CD14-positive monocyte (primary cell): ENCODE data around the gene IQCN. TPM values are rescaled to one million over a fixed set of nuclear protein-coding genes. Genes with fewer than 3 reads are reported as not detected.
A peak's percentile ranks its signal among the peaks of the same experiment; 100 is the strongest.

Source experiments
- DNase-seq, 3 donors: peaks; one replicate each; pipeline ENCODE4 v3.0.0-alpha.2; 2011 to 2022
- H2AFZ ChIP-seq: 2 replicates; pipeline ENCODE4 v1.6.0; 2012; ENCODE audit warnings: mild to moderate bottlenecking, low read depth, low read length, inconsistent platforms; ENCODE audit not compliant: insufficient read depth, poor library complexity, severe bottlenecking
- H3K27ac ChIP-seq, 2 donors: 1 replicate in 1 of 2; 2 replicates in 1 of 2; pipeline ENCODE4 v1.5.1; 2012 to 2013; ENCODE audit warnings: low read length in 2 of 2, control low read depth in 1 of 2, inconsistent platforms in 1 of 2, low read depth in 1 of 2, mild to moderate bottlenecking in 1 of 2
- H3K27me3 ChIP-seq, 2 donors: one replicate each; pipeline versions ENCODE4 v1.6.0 to v1.6.1; 2011 to 2013; ENCODE audit warnings: low read length in 2 of 2; ENCODE audit not compliant: control insufficient read depth in 2 of 2, insufficient read depth in 2 of 2
- H3K36me3 ChIP-seq, 2 donors: replicated peaks in 1 of 2; 1 replicate in 1 of 2; 2 replicates in 1 of 2; pipeline versions ENCODE4 v1.5.1 to v1.6.1; 2012 to 2013; ENCODE audit warnings: low read length in 2 of 2, control low read depth in 1 of 2, inconsistent platforms in 1 of 2, mild to moderate bottlenecking in 1 of 2; ENCODE audit not compliant: insufficient read depth in 2 of 2, control insufficient read depth in 1 of 2
- H3K4me1 ChIP-seq, 2 donors: 1 replicate in 1 of 2; 2 replicates in 1 of 2; pipeline versions ENCODE4 v1.5.1 to v1.6.1; 2012 to 2013; ENCODE audit warnings: low read length in 2 of 2, control low read depth in 1 of 2, inconsistent platforms in 1 of 2, mild to moderate bottlenecking in 1 of 2, moderate library complexity in 1 of 2; ENCODE audit not compliant: insufficient read depth in 2 of 2, control insufficient read depth in 1 of 2
- H3K4me2 ChIP-seq: replicated peaks from 2 replicates; pipeline ENCODE3; 2012; ENCODE audit warnings: low read length, moderate library complexity, mild to moderate bottlenecking; ENCODE audit not compliant: poor library complexity, severe bottlenecking; ENCODE audit errors: extremely low read depth
- H3K4me3 ChIP-seq, 3 experiments: fragments of 200-600 bp in 1 of 3; sonication (generic) in 1 of 3; replicated peaks in 1 of 3; 1 replicate in 2 of 3; 2 replicates in 1 of 3; pipeline ENCODE4 v1.5.1; 2011 to 2013; ENCODE audit warnings: low read length in 3 of 3, mild to moderate bottlenecking in 3 of 3, control low read depth in 2 of 3, low read depth in 2 of 3, inconsistent platforms in 1 of 3, moderate library complexity in 1 of 3
- H3K79me2 ChIP-seq: 2 replicates; pipeline ENCODE4 v1.6.0; 2012; ENCODE audit warnings: mild to moderate bottlenecking, control low read depth, inconsistent platforms, low read length, moderate library complexity; ENCODE audit not compliant: insufficient read depth
- H3K9ac ChIP-seq: 2 replicates; pipeline ENCODE4 v1.6.0; 2017; ENCODE audit warnings: low read length, mild to moderate bottlenecking; ENCODE audit not compliant: insufficient read depth, poor library complexity, severe bottlenecking
- H3K9me3 ChIP-seq, 2 donors: replicated peaks in 1 of 2; 1 replicate in 1 of 2; 2 replicates in 1 of 2; pipeline versions ENCODE4 v1.5.1 to v1.6.1; 2012 to 2013; ENCODE audit warnings: low read length in 2 of 2, control low read depth in 1 of 2; ENCODE audit not compliant: control insufficient read depth in 1 of 2, insufficient read depth in 1 of 2
- H4K20me1 ChIP-seq: 2 replicates; pipeline ENCODE4 v1.6.0; 2012; ENCODE audit warnings: mild to moderate bottlenecking, low read length, control low read depth, moderate library complexity; ENCODE audit not compliant: insufficient read depth
- H3K27ac Mint-ChIP-seq, 7 donors: one replicate each; pipeline ENCODE4 v1.8.0; 2020; ENCODE audit warnings: mild to moderate bottlenecking in 7 of 7, mixed read lengths in 7 of 7, moderate library complexity in 6 of 7, inconsistent platforms in 2 of 7
- H3K27me3 Mint-ChIP-seq, 3 donors: one replicate each; pipeline ENCODE4 v1.8.0; 2021 to 2022; ENCODE audit warnings: low read depth in 3 of 3, mild to moderate bottlenecking in 3 of 3, mixed read lengths in 3 of 3, moderate library complexity in 3 of 3, inconsistent platforms in 1 of 3
- H3K36me3 Mint-ChIP-seq, 2 donors: one replicate each; pipeline ENCODE4 v1.8.0; 2020; ENCODE audit warnings: mixed read lengths in 2 of 2, inconsistent platforms in 1 of 2, mild to moderate bottlenecking in 1 of 2
- H3K4me1 Mint-ChIP-seq: one replicate; pipeline ENCODE4 v1.8.0; 2020; ENCODE audit warnings: mild to moderate bottlenecking, mixed read lengths
- H3K4me3 Mint-ChIP-seq, 2 donors: one replicate each; pipeline ENCODE4 v1.8.0; 2020; ENCODE audit warnings: mild to moderate bottlenecking in 2 of 2, mixed read lengths in 2 of 2, moderate library complexity in 1 of 2
- H3K9me3 Mint-ChIP-seq, 7 donors: one replicate each; pipeline ENCODE4 v1.8.0; 2020 to 2022; ENCODE audit warnings: mixed read lengths in 7 of 7, mild to moderate bottlenecking in 6 of 7, moderate library complexity in 6 of 7, inconsistent platforms in 2 of 7
- CTCF ChIP-seq: fragments of 200-600 bp; IDR thresholded peaks from one replicate; pipeline ENCODE4 v1.8.0; 2022; ENCODE audit warnings: antibody characterized with exemption, mild to moderate bottlenecking
- WGBS: methylation state at CpG from one replicate; pipeline ENCODE4 v1.1.5; 2013; ENCODE audit warnings: missing lambda C conversion rate; ENCODE audit not compliant: insufficient coverage; 5-methylcytosine and 5-hydroxymethylcytosine counted together
- intact Hi-C, 2 donors: fragments of 100-400 bp; cut with micrococcal nuclease; formaldehyde crosslinking; loops; one replicate each; pipeline versions ENCODE4 v1.15.0 to v1.15.1; 2023
- polyA plus RNA-seq, 3 donors: library from polyadenylated mRNA; depleted of rRNA in 1 of 3; unstranded in 2 of 3; stranded (reverse) in 1 of 3; fragments of 300-500 nt in 2 of 3; fragments of >200 nt in 1 of 3; fragmentation: Illumina TruSeq in 2 of 3; gene quantifications; 1 replicate in 2 of 3; 2 replicates in 1 of 3; pipeline ENCODE4 v1.2.3, GENCODE V29; 2012 to 2021

IQCN gene
- polyA plus RNA-seq, 3 donors: 6.9 TPM; not detected in 2

- Histone ChIP-seq H4K20me1 (no peaks in the 10 kb centered on the region), H3K9ac (no peak overlapping the region), H3K4me1 (peaks cover 13 to 16% of the 10 kb centered on the region in 2 donors), H3K4me2 (no peak overlapping the region), H3K9me3 (peaks cover 0 to 4% of the 10 kb centered on the region in 2 donors), H3K27me3 (peaks cover 2 to 21% of the 10 kb centered on the region in 2 donors), H3K36me3 (no peaks in the 10 kb centered on the region), H3K79me2 (no peaks in the 10 kb centered on the region), H2AFZ (no peak overlapping the region), H3K27ac (no peak overlapping the region), H3K4me3 (no peak overlapping the region)
- Mint-ChIP-seq H3K4me1 (peaks cover 15% of the 10 kb centered on the region), H3K4me3 (peak overlapping the region in 1 of 2 donors; percentile 63), H3K27me3 (peaks cover 30 to 47% (median 45%) of the 10 kb centered on the region in 3 donors), H3K9me3 (peaks cover 0 to 10% (median 3%) of the 10 kb centered on the region in 7 donors), H3K36me3 (peaks cover 0 to 4% of the 10 kb centered on the region in 2 donors), H3K27ac (peak overlapping the region in 2 of 7 donors; percentile 43 to 68)
- intact Hi-C loops: no loop called here
- DNase-seq: no peak
- WGBS: 76% methylated on average over 26 of the region's 28 CpGs
- no peak for TF ChIP-seq CTCF
Observed at GRCh38 chr19:18219911-18220631, 54.2 kb downstream of the IQCN start.

- no peak overlapping the region for H3K27ac Mint-ChIP-seq
Observed at GRCh38 chr19:18218600-18218999, 55.7 kb downstream of the IQCN start.

More at GRCh38 chr19:18218600-18218999, 55.7 kb downstream of the IQCN start:
- Mint-ChIP-seq H3K27me3 (peaks cover 29 to 44% (median 39%) of the 10 kb centered on the region in 3 donors), H3K36me3 (no peaks in the 10 kb centered on the region), H3K4me3 (peak overlapping the region in 1 of 2 donors; percentile 27), H3K9me3 (peaks cover 0 to 9% (median 0%) of the 10 kb centered on the region in 7 donors), H3K4me1 (peaks cover 5% of the 10 kb centered on the region)
- no peak for TF ChIP-seq CTCF
- no CpG with 5 or more reads among the region's 3 CpGs for WGBS
- peaks cover 0 to under 1% of the 10 kb centered on the region in 2 donors for H3K4me1 ChIP-seq
- H3K36me3 ChIP-seq: no peaks in the 10 kb centered on the region
- no peak overlapping the region for H2AFZ ChIP-seq
- no peak overlapping the region for H3K4me3 ChIP-seq
- DNase-seq: no peak
- intact Hi-C loops: no loop called here
- H3K4me2 ChIP-seq: no peak overlapping the region
- H3K9me3 ChIP-seq: peaks cover 0 to 4% of the 10 kb centered on the region in 2 donors
- no peaks in the 10 kb centered on the region for H3K79me2 ChIP-seq
- H3K27me3 ChIP-seq: peaks cover 0 to 14% of the 10 kb centered on the region in 2 donors
- no peak overlapping the region for H3K9ac ChIP-seq
- H4K20me1 ChIP-seq: no peaks in the 10 kb centered on the region
- H3K27ac ChIP-seq: no peak overlapping the region
